K562 (cell line): ENCODE data around the gene CRIP1. TPM values are rescaled to one million over a fixed set of nuclear protein-coding genes. Genes with fewer than 3 reads are reported as not detected.

Experiments used
- ATAC-seq: fragments of 200-7000 bp; cut with Tn5 transposase; 3 replicates; pipeline ENCODE4 v1.9.1; 2020; ENCODE audit warnings: moderate library complexity
- BruUV-seq: library from RNA; stranded (reverse); fragments of 400-500 nt; replicated peaks from 2 replicates; lab custom pipeline; 2021; lab: Mats Ljungman, UMichigan
- CTCF ChIA-PET: fragments of 300-600 bp; formaldehyde crosslinking; extraction: SDS; loops from one replicate; lab custom pipeline; 2021; ENCODE audit warnings: low intra/inter-chr PET ratio; lab: Yijun Ruan, JAX
- POLR2A ChIA-PET: fragments of 300-600, 350-650 bp; sonication (Branson Sonifier 250); formaldehyde crosslinking; extraction: SDS; loops from one replicate; lab custom pipeline; 2021; ENCODE audit warnings: antibody characterized with exemption, inconsistent platforms; lab: Yijun Ruan, JAX
- DNase-seq, 4 experiments: peaks; one replicate each; pipeline versions ENCODE4 v3.0.0 to v3.0.0-alpha.2; 2011 to 2018; ENCODE audit warnings: low spot score in 3 of 4, mixed read lengths in 3 of 4; ENCODE audit errors: extremely low read depth in 1 of 4
- FAIRE-seq: peaks from 2 replicates; lab custom pipeline; 2011; peaks lifted over from hg19 to GRCh38; lab: Jason Lieb, UNC
- H2AFZ ChIP-seq: 2 replicates; pipeline ENCODE4 v1.6.0; 2011; ENCODE audit warnings: low read depth, low read length, control low read depth, inconsistent platforms
- H3K27ac ChIP-seq: fragments of 200-600 bp; 3 replicates; pipeline ENCODE4 v1.8.0; 2011; ENCODE audit warnings: low read depth, mild to moderate bottlenecking, control low read depth, inconsistent platforms, low read length, moderate library complexity, mixed read lengths; ENCODE audit errors: extremely low read depth
- H3K27me3 ChIP-seq, 2 experiments: fragments of 300-600 bp in 1 of 2; 2 replicates in 1 of 2; 3 replicates in 1 of 2; pipeline versions ENCODE4 v1.6.0 to v1.8.0; 2011; ENCODE audit warnings: inconsistent platforms in 2 of 2, low read length in 2 of 2, mild to moderate bottlenecking in 1 of 2, mixed read lengths in 1 of 2, moderate library complexity in 1 of 2; ENCODE audit not compliant: control insufficient read depth in 2 of 2, insufficient read depth in 2 of 2
- H3K36me3 ChIP-seq: fragments of 300-600 bp; 3 replicates; pipeline ENCODE4 v1.8.0; 2011; ENCODE audit warnings: mild to moderate bottlenecking, low read length, inconsistent platforms; ENCODE audit not compliant: control insufficient read depth, insufficient read depth
- H3K4me1 ChIP-seq, 2 experiments: fragments of 200-600 bp in 1 of 2; replicated peaks in 1 of 2; 2 replicates in 1 of 2; 3 replicates in 1 of 2; pipeline versions ENCODE4 v1.5.1 to v1.8.0; 2011; ENCODE audit warnings: inconsistent platforms in 2 of 2, low read length in 2 of 2, mild to moderate bottlenecking in 1 of 2, mixed read lengths in 1 of 2, moderate library complexity in 1 of 2; ENCODE audit not compliant: control insufficient read depth in 2 of 2, insufficient read depth in 2 of 2
- H3K4me2 ChIP-seq: 2 replicates; pipeline ENCODE4 v1.6.1; 2011; ENCODE audit warnings: low read length, control low read depth, inconsistent platforms, mixed read lengths; ENCODE audit not compliant: insufficient read depth
- H3K4me3 ChIP-seq: fragments of 200-600 bp; sonication (generic), shearing (Covaris generic); 2 replicates; pipeline ENCODE4 v1.5.1; 2016; ENCODE audit warnings: control low read depth, inconsistent platforms
- H3K79me2 ChIP-seq: fragments of 200-600 bp; 3 replicates; pipeline ENCODE4 v1.8.0; 2011; ENCODE audit warnings: low read length, inconsistent platforms; ENCODE audit not compliant: control insufficient read depth, insufficient read depth
- H3K9ac ChIP-seq, 2 experiments: 2 replicates each; pipeline versions ENCODE4 v1.6.0 to v1.6.1; 2011; ENCODE audit warnings: low read depth in 2 of 2, low read length in 2 of 2, control low read depth in 1 of 2, inconsistent platforms in 1 of 2, mild to moderate bottlenecking in 1 of 2, mixed read lengths in 1 of 2; ENCODE audit not compliant: insufficient read depth in 1 of 2
- H3K9me1 ChIP-seq: one replicate; pipeline ENCODE4 v1.6.0; 2011; ENCODE audit warnings: inconsistent platforms, mild to moderate bottlenecking, low read length, moderate library complexity; ENCODE audit not compliant: control insufficient read depth, insufficient read depth
- H3K9me3 ChIP-seq: replicated peaks from 2 replicates; pipeline ENCODE4 v1.5.1; 2011; ENCODE audit warnings: low read depth, low read length, inconsistent platforms; ENCODE audit not compliant: control insufficient read depth, insufficient read depth
- H4K20me1 ChIP-seq: replicated peaks from 2 replicates; pipeline ENCODE4 v1.6.1; 2011; ENCODE audit warnings: low read length, inconsistent platforms, mixed read lengths; ENCODE audit not compliant: control insufficient read depth, insufficient read depth
- BRD9 ChIP-seq: fragments of 450-650 bp; IDR thresholded peaks from 2 replicates; pipeline ENCODE4 v1.6.1; 2018; ENCODE audit warnings: low read depth; ENCODE audit not compliant: partially characterized antibody
- FOXK1 ChIP-seq: sonication (generic); formaldehyde crosslinking; IDR thresholded peaks from 2 replicates; pipeline ENCODE4 v1.8.0; 2022; ENCODE audit warnings: missing genetic modification reagents, mild to moderate bottlenecking, borderline replicate concordance
- SIX5 ChIP-seq, 2 experiments: IDR thresholded peaks; 2 replicates each; pipeline ENCODE4 v1.6.1; 2011; ENCODE audit warnings: low read length in 2 of 2, borderline replicate concordance in 1 of 2, low read depth in 1 of 2, mild to moderate bottlenecking in 1 of 2, moderate library complexity in 1 of 2; ENCODE audit not compliant: insufficient read depth in 1 of 2
- TCF7 ChIP-seq: sonication (generic); IDR thresholded peaks from 2 replicates; pipeline ENCODE4 v1.6.1; 2016; ENCODE audit warnings: antibody characterized with exemption, borderline replicate concordance
- ZNF134 ChIP-seq: fragments of 250-450 bp; sonication (Bioruptor Pico); conservative IDR thresholded peaks from 2 replicates; pipeline ENCODE4 v1.4.0; 2020
- WGBS: fragments of 100-300 bp; shearing (Covaris generic); methylation state at CpG from one replicate; pipeline ENCODE4 v1.1.6; 2016; ENCODE audit warnings: low coverage, mixed read lengths; ENCODE audit not compliant: insufficient coverage; ENCODE audit errors: missing lambda C conversion rate; 5-methylcytosine and 5-hydroxymethylcytosine counted together
- in situ Hi-C: fragments of 300-500 bp; cut with MboI; formaldehyde crosslinking; loops from 4 replicates; pipeline ENCODE4 v1.15.0; 2018; ENCODE audit warnings: inconsistent platforms, mixed read lengths
- intact Hi-C: fragments of 100-400 bp; cut with micrococcal nuclease; formaldehyde crosslinking; loops from 2 replicates; pipeline ENCODE4 v1.14.2; 2022
- polyA plus RNA-seq, 8 experiments: library from polyadenylated mRNA; depleted of rRNA in 4 of 8; stranded (reverse) in 5 of 8; unstranded in 3 of 8; fragments of >200 nt; fragmentation: Nextera tagmentation in 2 of 8; fragmentation: Illumina TruSeq in 1 of 8; extraction: Ambion mirVana in 2 of 8; extraction: Trizol in 1 of 8; gene quantifications; 2 replicates each; pipeline versions ENCODE4 v1.2.1 to v1.2.3, GENCODE V29; 2011 to 2014; ENCODE audit warnings: inconsistent platforms in 1 of 8, missing spikeins in 1 of 8
- total RNA-seq, 7 experiments: library from RNA; depleted of rRNA in 6 of 7; stranded (reverse); fragments of >200 nt in 6 of 7; fragmentation: Illumina TruSeq in 2 of 7; extraction: Trizol in 2 of 7; gene quantifications; 2 replicates each; pipeline versions ENCODE4 v1.2.1 to v1.2.3, GENCODE V29; 2011 to 2021; ENCODE audit warnings: low replicate concordance in 1 of 7
- TF ChIP-seq, protein P1 (sequence below): sonication (generic); formaldehyde crosslinking; IDR thresholded peaks from 2 replicates; pipeline ENCODE4 v1.8.1; 2023; ENCODE audit warnings: mild to moderate bottlenecking, missing genetic modification reagents
- TF ChIP-seq, protein P2 (sequence below): fragments of 450-650 bp; formaldehyde crosslinking; IDR thresholded peaks from 2 replicates; pipeline ENCODE4 v1.4.0; 2020; ENCODE audit warnings: mild to moderate bottlenecking, mixed read lengths

The CRIP1 gene
- total and polyA plus RNA-seq, 9 of the 15 experiments (the other 6 are each of a cell fraction or from before 2014, with no cell fraction given), result 0.11 to 0.58 (median 0.14) TPM; not detected in 6

DNA sequence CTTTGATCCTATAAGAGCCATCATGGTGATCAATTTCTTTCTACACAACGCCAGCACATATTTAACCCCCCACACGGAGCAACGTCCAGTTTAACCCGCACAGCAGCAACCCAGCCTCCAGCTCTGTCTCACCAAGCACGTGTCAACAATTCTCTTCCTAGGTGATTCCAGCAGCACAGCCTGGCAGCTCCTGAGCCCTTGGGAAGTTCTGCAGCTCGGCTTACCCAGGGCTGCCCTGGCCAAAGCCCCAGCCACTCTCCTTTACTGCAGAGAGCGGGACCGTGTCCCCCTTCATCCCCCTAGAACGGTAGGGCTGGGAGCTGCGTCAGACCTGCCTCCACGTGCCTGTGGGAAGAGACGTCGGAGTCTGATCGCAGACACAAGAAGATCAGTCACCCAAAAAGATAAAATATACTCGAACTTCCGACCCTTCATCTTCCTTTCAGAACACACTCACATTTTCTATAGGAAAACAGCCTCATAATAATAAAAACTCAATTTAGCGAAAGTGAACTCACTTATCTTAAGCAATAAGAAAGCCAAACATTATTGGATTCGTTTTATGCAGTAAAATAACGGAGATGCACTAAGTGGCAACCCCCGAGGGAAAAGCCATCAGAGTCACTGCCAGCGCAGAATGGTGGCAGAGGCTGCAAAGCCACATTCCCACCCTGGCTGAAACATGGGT lies 47.3 kb downstream of the CRIP1 start (continued):
- TF ChIP-seq, protein P1, sequence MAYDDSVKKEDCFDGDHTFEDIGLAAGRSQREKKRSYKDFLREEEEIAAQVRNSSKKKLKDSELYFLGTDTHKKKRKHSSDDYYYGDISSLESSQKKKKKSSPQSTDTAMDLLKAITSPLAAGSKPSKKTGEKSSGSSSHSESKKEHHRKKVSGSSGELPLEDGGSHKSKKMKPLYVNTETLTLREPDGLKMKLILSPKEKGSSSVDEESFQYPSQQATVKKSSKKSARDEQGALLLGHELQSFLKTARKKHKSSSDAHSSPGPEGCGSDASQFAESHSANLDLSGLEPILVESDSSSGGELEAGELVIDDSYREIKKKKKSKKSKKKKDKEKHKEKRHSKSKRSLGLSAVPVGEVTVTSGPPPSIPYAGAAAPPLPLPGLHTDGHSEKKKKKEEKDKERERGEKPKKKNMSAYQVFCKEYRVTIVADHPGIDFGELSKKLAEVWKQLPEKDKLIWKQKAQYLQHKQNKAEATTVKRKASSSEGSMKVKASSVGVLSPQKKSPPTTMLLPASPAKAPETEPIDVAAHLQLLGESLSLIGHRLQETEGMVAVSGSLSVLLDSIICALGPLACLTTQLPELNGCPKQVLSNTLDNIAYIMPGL (CRISPR knock-in tag), result no peak
- no peak for TF ChIP-seq BRD9

DNA sequence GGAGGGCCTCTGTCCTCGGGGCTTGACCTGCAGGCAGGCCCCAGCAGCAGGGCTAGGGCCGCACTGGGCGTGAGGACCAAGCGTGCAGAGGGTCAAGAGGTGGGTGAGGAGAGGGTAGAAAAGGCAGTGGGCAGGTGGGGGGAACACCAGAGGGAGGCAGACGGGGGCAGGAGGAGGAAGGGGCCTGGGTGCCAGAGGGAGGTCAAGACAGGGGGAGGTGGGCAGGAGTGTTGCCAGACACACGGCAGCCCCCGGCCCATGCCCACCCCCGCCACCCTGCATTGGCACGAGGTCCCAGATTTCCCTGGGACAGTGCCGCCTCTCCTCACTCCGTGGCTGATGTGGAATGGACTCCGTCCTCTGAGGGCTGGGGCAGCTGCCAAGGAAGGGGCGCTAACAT lies 47.9 kb downstream of the CRIP1 start:
- Histone ChIP-seq H3K4me2 (no peak overlapping the region), H3K79me2 (no peaks in the 10 kb centered on the region), H4K20me1 (no peaks in the 10 kb centered on the region), H3K9me1 (no peaks in the 10 kb centered on the region), H3K27me3 (peaks cover 5 to 58% of the 10 kb centered on the region in 2 experiments; a peak in 3 of 5 replicates), H3K27ac (no peak overlapping the region), H3K9me3 (no peaks in the 10 kb centered on the region), H3K9ac (no peak overlapping the region), H3K4me3 (no peak overlapping the region), H2AFZ (no peak overlapping the region), H3K4me1 (peaks cover 0 to 41% of the 10 kb centered on the region in 2 experiments; a peak in 2 of 5 replicates), H3K36me3 (no peaks in the 10 kb centered on the region)
- no TSS peak for BruUV-seq
- in situ Hi-C loops (no loop called here), intact Hi-C loops (loop anchor here (5.0 kb wide), 1 partner anchor 162 kb away; no protein-coding TSS in a partner anchor)
- DNase-seq, result no peak
- TF ChIP-seq, protein P2, sequence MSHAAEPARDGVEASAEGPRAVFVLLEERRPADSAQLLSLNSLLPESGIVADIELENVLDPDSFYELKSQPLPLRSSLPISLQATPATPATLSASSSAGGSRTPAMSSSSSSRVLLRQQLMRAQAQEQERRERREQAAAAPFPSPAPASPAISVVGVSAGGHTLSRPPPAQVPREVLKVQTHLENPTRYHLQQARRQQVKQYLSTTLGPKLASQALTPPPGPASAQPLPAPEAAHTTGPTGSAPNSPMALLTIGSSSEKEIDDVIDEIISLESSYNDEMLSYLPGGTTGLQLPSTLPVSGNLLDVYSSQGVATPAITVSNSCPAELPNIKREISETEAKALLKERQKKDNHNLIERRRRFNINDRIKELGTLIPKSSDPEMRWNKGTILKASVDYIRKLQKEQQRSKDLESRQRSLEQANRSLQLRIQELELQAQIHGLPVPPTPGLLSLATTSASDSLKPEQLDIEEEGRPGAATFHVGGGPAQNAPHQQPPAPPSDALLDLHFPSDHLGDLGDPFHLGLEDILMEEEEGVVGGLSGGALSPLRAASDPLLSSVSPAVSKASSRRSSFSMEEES (CRISPR knock-in tag), result no peak
- TF ChIP-seq SIX5 (IDR thresholded peaks at IDR 0.05; ENCODE audit: borderline replicate concordance in 1 of 2, insufficient read depth in 1 of 2, low read depth in 1 of 2, low read length in 2 of 2), result no peak
- TF ChIP-seq FOXK1, result no peak
- TF ChIP-seq TCF7, result no peak
- TF ChIP-seq ZNF134 (CRISPR knock-in tag), result no peak
- WGBS, result 9% methylated on average over 9 of the region's 13 CpGs
- ATAC-seq, result no peak
- ChIA-PET POLR2A (no interaction called here), CTCF (interaction anchor here (0.7 kb wide), 1 partner anchor 638 kb away, joined by 4 read pairs; no protein-coding TSS in a partner anchor)
- no peak for FAIRE-seq
